Measurements from ENCODE around the gene ABCB6. TPM values are rescaled to one million over a fixed set of nuclear protein-coding genes. Genes with fewer than 3 reads are reported as not detected.

ABCB6 gene
- total RNA-seq, 1 donor, result 28.2 TPM

DNA sequence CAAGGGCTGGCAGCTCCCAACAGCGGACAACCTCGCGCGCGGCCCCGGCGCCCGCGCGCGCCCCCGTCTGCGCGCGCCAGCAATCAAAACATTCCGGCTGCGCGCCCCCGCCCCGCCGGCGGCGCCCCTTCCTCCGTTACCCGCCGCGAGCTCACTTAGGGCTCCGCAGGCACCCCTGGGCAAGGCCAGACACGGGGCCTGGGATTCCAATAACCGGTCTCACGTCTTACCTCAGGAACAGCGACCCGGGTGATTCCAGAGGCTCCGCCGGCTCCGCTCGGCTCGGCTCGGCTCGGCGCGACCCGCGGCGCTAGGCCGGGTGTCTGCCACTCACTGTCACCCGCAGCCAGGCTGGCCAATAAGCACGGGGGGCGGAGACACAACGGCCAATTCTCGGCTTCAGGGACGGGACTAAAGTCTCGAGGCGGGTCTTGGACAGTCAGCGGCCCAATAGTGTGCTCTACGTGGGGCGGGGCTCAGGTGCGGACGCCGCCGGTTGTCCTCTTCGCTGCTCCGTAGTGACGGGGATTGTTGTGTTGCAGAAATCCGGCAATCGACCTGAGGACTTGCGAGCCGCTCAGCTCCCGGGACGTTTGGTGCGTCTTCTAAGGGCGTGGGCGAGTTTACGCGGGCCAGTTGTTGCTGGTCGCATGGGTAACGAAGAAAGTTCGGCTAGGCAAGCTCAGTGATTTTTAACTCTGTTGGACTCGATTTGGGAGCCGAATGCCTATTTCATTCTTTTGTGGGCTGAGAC lies 10.7 kb upstream of the ABCB6 start, which contains the start of the genes ANKZF1 and ATG9A:
Gene ANKZF1 (plus strand): TSS at position 502 of the 754 bp plus-strand sequence. CDS start 452 bp downstream, outside the sequence.
Gene ATG9A (minus strand): TSS at position 332 of the 754 bp plus-strand sequence. CDS start 1,612 bp downstream, outside the sequence.
- Histone ChIP-seq H3K27ac (ENCODE audit: low read depth, low read length) (peak within 1 kb of the TSS; percentile 85), H3K4me3 (ENCODE audit: insufficient read depth, low read length) (peak within 1 kb of the TSS; percentile 97), H3K79me2 (ENCODE audit: insufficient read depth, low read length) (peaks cover 41% of the 10 kb centered on the region), H3K4me1 (ENCODE audit: insufficient read depth, low read length) (peaks cover 20% of the 10 kb centered on the region), H3K27me3 (ENCODE audit: insufficient read depth, low read length) (no peaks in the 10 kb centered on the region), H3K36me3 (ENCODE audit: insufficient read depth, low read length) (peaks cover 42% of the 10 kb centered on the region), H3K4me2 (ENCODE audit: insufficient read depth, low read length) (peak within 1 kb of the TSS; percentile 100), H3K9me3 (ENCODE audit: low read depth, low read length) (no peaks in the 10 kb centered on the region), H4K20me1 (ENCODE audit: insufficient read depth, low read length) (peaks cover 16% of the 10 kb centered on the region), H2AFZ (ENCODE audit: low read length) (peak within 1 kb of the TSS; percentile 86)
- TF ChIP-seq, protein P1, sequence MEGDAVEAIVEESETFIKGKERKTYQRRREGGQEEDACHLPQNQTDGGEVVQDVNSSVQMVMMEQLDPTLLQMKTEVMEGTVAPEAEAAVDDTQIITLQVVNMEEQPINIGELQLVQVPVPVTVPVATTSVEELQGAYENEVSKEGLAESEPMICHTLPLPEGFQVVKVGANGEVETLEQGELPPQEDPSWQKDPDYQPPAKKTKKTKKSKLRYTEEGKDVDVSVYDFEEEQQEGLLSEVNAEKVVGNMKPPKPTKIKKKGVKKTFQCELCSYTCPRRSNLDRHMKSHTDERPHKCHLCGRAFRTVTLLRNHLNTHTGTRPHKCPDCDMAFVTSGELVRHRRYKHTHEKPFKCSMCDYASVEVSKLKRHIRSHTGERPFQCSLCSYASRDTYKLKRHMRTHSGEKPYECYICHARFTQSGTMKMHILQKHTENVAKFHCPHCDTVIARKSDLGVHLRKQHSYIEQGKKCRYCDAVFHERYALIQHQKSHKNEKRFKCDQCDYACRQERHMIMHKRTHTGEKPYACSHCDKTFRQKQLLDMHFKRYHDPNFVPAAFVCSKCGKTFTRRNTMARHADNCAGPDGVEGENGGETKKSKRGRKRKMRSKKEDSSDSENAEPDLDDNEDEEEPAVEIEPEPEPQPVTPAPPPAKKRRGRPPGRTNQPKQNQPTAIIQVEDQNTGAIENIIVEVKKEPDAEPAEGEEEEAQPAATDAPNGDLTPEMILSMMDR (IDR thresholded peaks at IDR 0.05; ENCODE audit: extremely low read depth, low read depth, low read length), result no peak
- DNase-seq (ENCODE audit: insufficient read length, low spot score, missing footprints), result peak; percentile 100

GRCh38 chr2:219228911-219229304 lies 10.2 kb upstream of the ABCB6 start:
- peaks cover 20% of the 10 kb centered on the region for H3K4me1 ChIP-seq (ENCODE audit: insufficient read depth, low read length)
- peaks cover 42% of the 10 kb centered on the region for H3K36me3 ChIP-seq (ENCODE audit: insufficient read depth, low read length)
- H2AFZ ChIP-seq (ENCODE audit: low read length), result peak overlapping the region; percentile 86
- H3K9me3 ChIP-seq (ENCODE audit: low read depth, low read length), result no peaks in the 10 kb centered on the region
- H3K79me2 ChIP-seq (ENCODE audit: insufficient read depth, low read length), result peaks cover 41% of the 10 kb centered on the region
- peak overlapping the region; percentile 85 for H3K27ac ChIP-seq (ENCODE audit: low read depth, low read length)
- H3K4me3 ChIP-seq (ENCODE audit: insufficient read depth, low read length), result peak overlapping the region; percentile 97
- H3K27me3 ChIP-seq (ENCODE audit: insufficient read depth, low read length), result no peaks in the 10 kb centered on the region
- H4K20me1 ChIP-seq (ENCODE audit: insufficient read depth, low read length), result peaks cover 17% of the 10 kb centered on the region
- TF ChIP-seq, protein P1 (IDR thresholded peaks at IDR 0.05; ENCODE audit: extremely low read depth, low read depth, low read length), result no peak
- DNase-seq (ENCODE audit: insufficient read length, low spot score, missing footprints), result no peak
- H3K4me2 ChIP-seq (ENCODE audit: insufficient read depth, low read length), result peak overlapping the region; percentile 100

DNA sequence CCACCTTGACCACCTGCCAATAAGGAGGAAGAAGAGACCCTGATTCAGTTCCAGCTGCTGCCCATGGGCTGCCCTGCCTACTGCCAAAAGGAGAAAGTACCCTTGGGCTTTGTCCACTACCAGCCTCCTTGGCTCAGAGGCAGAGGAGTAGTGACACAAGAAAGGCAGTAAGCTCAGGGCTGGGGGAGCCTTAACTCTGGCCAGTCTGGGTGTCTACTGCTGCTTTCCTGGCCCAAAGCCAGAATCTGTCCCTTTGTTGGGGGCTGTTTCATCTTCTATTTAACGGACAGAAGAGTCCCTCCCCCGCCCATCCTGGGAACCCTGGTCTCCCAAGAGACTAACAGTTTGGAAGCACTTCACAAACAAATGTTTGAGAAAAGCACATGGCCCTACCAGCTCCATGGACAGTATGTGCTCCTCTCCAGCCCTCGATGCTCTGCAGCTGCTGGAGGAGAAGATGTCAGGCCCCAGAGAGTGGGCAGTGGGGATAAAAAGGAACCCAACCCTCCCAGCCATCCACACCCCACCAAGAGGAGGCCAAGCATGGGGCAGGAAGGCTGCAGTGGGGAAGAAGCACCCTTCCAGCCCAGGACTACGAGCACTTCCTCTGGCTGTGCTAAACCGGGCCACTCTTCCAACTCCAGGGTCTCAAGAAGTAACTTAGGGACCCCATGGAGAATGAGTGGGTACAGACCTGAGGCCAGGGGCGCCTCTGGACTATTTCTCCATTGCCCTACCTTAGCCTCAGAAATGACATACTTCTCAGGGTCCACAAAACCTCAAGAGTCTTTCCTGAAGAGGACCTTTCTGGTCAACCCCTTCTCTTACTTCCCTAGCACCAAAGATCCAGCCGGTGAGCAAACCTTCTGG lies 9.5 kb upstream of the ABCB6 start:
- Histone ChIP-seq H3K36me3 (ENCODE audit: insufficient read depth, low read length) (peaks cover 42% of the 10 kb centered on the region), H3K79me2 (ENCODE audit: insufficient read depth, low read length) (peaks cover 41% of the 10 kb centered on the region)

More for the DNA sequence above, 9.5 kb upstream of the ABCB6 start:
- Histone ChIP-seq H2AFZ (ENCODE audit: low read length) (peak overlapping the region; percentile 86), H4K20me1 (ENCODE audit: insufficient read depth, low read length) (peaks cover 20% of the 10 kb centered on the region), H3K4me1 (ENCODE audit: insufficient read depth, low read length) (peaks cover 20% of the 10 kb centered on the region), H3K4me3 (ENCODE audit: insufficient read depth, low read length) (peak overlapping the region; percentile 97), H3K27me3 (ENCODE audit: insufficient read depth, low read length) (no peaks in the 10 kb centered on the region), H3K4me2 (ENCODE audit: insufficient read depth, low read length) (peak overlapping the region; percentile 100), H3K27ac (ENCODE audit: low read depth, low read length) (peak overlapping the region; percentile 85), H3K9me3 (ENCODE audit: low read depth, low read length) (no peaks in the 10 kb centered on the region)
- TF ChIP-seq, protein P1 (IDR thresholded peaks at IDR 0.05; ENCODE audit: extremely low read depth, low read depth, low read length), result no peak
- DNase-seq (ENCODE audit: insufficient read length, low spot score, missing footprints), result peak; percentile 92
